Neural cell (in vitro differentiated cells): ENCODE measurements around the gene ITPA. TPM values are rescaled to one million over a fixed set of nuclear protein-coding genes. Genes with fewer than 3 reads are reported as not detected.
"Not testable (repeated sequence)": the region's sequence is repeated elsewhere in the genome, so short reads cannot be mapped to it uniquely, and the experiment has no call there.

ENCODE experiments used
- H2AFZ ChIP-seq: fragments of 200-600, 300-800 bp; sonication (generic), shearing (Covaris generic); 2 replicates; pipeline ENCODE4 v1.6.0; 2014; ENCODE audit warnings: low read depth, mild to moderate bottlenecking, antibody characterized with exemption, low read length, moderate library complexity
- H3F3A ChIP-seq: fragments of 200-600 bp; shearing (Covaris generic); 2 replicates; pipeline ENCODE4 v1.6.1; 2016; ENCODE audit warnings: mild to moderate bottlenecking, moderate library complexity, mixed read lengths, antibody characterized with exemption, low read length; ENCODE audit not compliant: insufficient read depth, poor library complexity, severe bottlenecking
- H3K27ac ChIP-seq: fragments of 200-600, 300-800 bp; sonication (generic), shearing (Covaris generic); 2 replicates; pipeline ENCODE4 v1.5.1; 2014; ENCODE audit warnings: mild to moderate bottlenecking, low read length, moderate library complexity
- H3K27me3 ChIP-seq: fragments of 300-800, 200-600 bp; sonication (generic), shearing (Covaris generic); 2 replicates; pipeline ENCODE4 v1.6.0; 2014; ENCODE audit warnings: mild to moderate bottlenecking, low read depth, low read length, moderate library complexity; ENCODE audit not compliant: insufficient read depth
- H3K36me3 ChIP-seq: fragments of 300-800, 200-600 bp; sonication (generic), shearing (Covaris generic); 2 replicates; pipeline ENCODE4 v1.5.1; 2014; ENCODE audit warnings: mild to moderate bottlenecking, antibody characterized with exemption, low read length, moderate library complexity; ENCODE audit not compliant: insufficient read depth
- H3K4me2 ChIP-seq: fragments of 300-800, 200-600 bp; sonication (generic), shearing (Covaris generic); 2 replicates; pipeline ENCODE4 v1.6.0; 2014; ENCODE audit warnings: mild to moderate bottlenecking, low read length
- H3K4me3 ChIP-seq: fragments of 300-800, 200-600 bp; sonication (generic), shearing (Covaris generic); 2 replicates; pipeline ENCODE4 v1.5.1; 2014; ENCODE audit warnings: mild to moderate bottlenecking, low read length, moderate library complexity
- H3K79me2 ChIP-seq: fragments of 200-600 bp; shearing (Covaris generic); replicated peaks from 2 replicates; pipeline ENCODE4 v1.6.0; 2014; ENCODE audit warnings: mild to moderate bottlenecking, low read length, moderate library complexity; ENCODE audit not compliant: insufficient read depth
- H3K9ac ChIP-seq: fragments of 300-800, 200-600 bp; sonication (generic), shearing (Covaris generic); 2 replicates; pipeline ENCODE4 v1.6.1; 2016; ENCODE audit warnings: mild to moderate bottlenecking, low read length, mixed read lengths
- H3K9me2 ChIP-seq: fragments of 200-600 bp; shearing (Covaris generic); 2 replicates; pipeline ENCODE4 v1.6.1; 2016; ENCODE audit warnings: mild to moderate bottlenecking, low read length, mixed read lengths; ENCODE audit not compliant: insufficient read depth
- H3K9me3 ChIP-seq: fragments of 200-600, 300-800 bp; sonication (generic), shearing (Covaris generic); 2 replicates; pipeline ENCODE4 v1.6.1; 2016; ENCODE audit warnings: mild to moderate bottlenecking, mixed run types, low read length, moderate library complexity, mixed read lengths
- H4K20me1 ChIP-seq: fragments of 200-600 bp; shearing (Covaris generic); 2 replicates; pipeline ENCODE4 v1.6.1; 2016; ENCODE audit warnings: mild to moderate bottlenecking, mixed run types; ENCODE audit not compliant: insufficient read depth
- EZH2 ChIP-seq: fragments of 200-600, 300-800 bp; shearing (Covaris generic), sonication (generic); IDR thresholded peaks from 2 replicates; pipeline ENCODE4 v1.6.1; 2014; ENCODE audit warnings: antibody characterized with exemption, low read length, borderline replicate concordance, mild to moderate bottlenecking; ENCODE audit not compliant: insufficient read depth, poor library complexity, severe bottlenecking
- POLR2AphosphoS5 ChIP-seq: IDR thresholded peaks from 2 replicates; pipeline ENCODE4 v1.6.1; 2012
- SMC3 ChIP-seq: fragments of 450-650 bp; conservative IDR thresholded peaks from 2 replicates; pipeline ENCODE4 v1.6.1; 2014; ENCODE audit warnings: antibody characterized with exemption, mild to moderate bottlenecking, moderate library complexity; ENCODE audit not compliant: poor library complexity
- TAF1 ChIP-seq: IDR thresholded peaks from 2 replicates; pipeline ENCODE4 v1.6.1; 2012; ENCODE audit warnings: low read depth
- polyA plus RNA-seq: library from polyadenylated mRNA; depleted of rRNA; stranded (reverse); fragments of >200 nt; gene quantifications from 2 replicates; pipeline ENCODE4 v1.2.3, GENCODE V29; 2014
- TF ChIP-seq, protein P1 (sequence below): fragments of 450-650 bp; IDR thresholded peaks from 2 replicates; pipeline ENCODE4 v1.5.1; 2014; ENCODE audit warnings: antibody characterized with exemption, mild to moderate bottlenecking, moderate library complexity; ENCODE audit not compliant: poor library complexity, severe bottlenecking

ITPA gene
- polyA plus RNA-seq, 1 donor from 2014 or later = 87.1 TPM

- Histone ChIP-seq H2AFZ (no peak overlapping the region), H3F3A (no peaks in the 10 kb centered on the region), H3K9me3 (no peaks in the 10 kb centered on the region), H3K4me2 (peak overlapping the region; percentile 84), H3K4me3 (peak overlapping the region; percentile 98), H3K27ac (no peak overlapping the region), H3K9me2 (no peaks in the 10 kb centered on the region), H3K27me3 (no peaks in the 10 kb centered on the region), H3K79me2 (peaks cover 10% of the 10 kb centered on the region), H4K20me1 (no peaks in the 10 kb centered on the region), H3K9ac (peak overlapping the region; percentile 79), H3K36me3 (no peaks in the 10 kb centered on the region)
- TF ChIP-seq, protein P1, sequence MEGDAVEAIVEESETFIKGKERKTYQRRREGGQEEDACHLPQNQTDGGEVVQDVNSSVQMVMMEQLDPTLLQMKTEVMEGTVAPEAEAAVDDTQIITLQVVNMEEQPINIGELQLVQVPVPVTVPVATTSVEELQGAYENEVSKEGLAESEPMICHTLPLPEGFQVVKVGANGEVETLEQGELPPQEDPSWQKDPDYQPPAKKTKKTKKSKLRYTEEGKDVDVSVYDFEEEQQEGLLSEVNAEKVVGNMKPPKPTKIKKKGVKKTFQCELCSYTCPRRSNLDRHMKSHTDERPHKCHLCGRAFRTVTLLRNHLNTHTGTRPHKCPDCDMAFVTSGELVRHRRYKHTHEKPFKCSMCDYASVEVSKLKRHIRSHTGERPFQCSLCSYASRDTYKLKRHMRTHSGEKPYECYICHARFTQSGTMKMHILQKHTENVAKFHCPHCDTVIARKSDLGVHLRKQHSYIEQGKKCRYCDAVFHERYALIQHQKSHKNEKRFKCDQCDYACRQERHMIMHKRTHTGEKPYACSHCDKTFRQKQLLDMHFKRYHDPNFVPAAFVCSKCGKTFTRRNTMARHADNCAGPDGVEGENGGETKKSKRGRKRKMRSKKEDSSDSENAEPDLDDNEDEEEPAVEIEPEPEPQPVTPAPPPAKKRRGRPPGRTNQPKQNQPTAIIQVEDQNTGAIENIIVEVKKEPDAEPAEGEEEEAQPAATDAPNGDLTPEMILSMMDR = no peak
- TF ChIP-seq TAF1 (no peak), EZH2 (no peak)
These were observed 1.0 kb downstream of the ITPA start for GRCh38 chr20:3210346-3210745.

- Histone ChIP-seq H2AFZ (no peak overlapping the region), H4K20me1 (no peaks in the 10 kb centered on the region), H3K27ac (no peak overlapping the region), H3K79me2 (peaks cover 10% of the 10 kb centered on the region), H3K9me3 (no peaks in the 10 kb centered on the region), H3K9ac (no peak overlapping the region), H3K27me3 (no peaks in the 10 kb centered on the region), H3K36me3 (no peaks in the 10 kb centered on the region), H3K9me2 (no peaks in the 10 kb centered on the region), H3F3A (no peaks in the 10 kb centered on the region), H3K4me3 (no peak overlapping the region), H3K4me2 (no peak overlapping the region)
- TF ChIP-seq POLR2AphosphoS5 = no peak
These were observed 3.9 kb downstream of the ITPA start for GRCh38 chr20:3213226-3213625.

DNA sequence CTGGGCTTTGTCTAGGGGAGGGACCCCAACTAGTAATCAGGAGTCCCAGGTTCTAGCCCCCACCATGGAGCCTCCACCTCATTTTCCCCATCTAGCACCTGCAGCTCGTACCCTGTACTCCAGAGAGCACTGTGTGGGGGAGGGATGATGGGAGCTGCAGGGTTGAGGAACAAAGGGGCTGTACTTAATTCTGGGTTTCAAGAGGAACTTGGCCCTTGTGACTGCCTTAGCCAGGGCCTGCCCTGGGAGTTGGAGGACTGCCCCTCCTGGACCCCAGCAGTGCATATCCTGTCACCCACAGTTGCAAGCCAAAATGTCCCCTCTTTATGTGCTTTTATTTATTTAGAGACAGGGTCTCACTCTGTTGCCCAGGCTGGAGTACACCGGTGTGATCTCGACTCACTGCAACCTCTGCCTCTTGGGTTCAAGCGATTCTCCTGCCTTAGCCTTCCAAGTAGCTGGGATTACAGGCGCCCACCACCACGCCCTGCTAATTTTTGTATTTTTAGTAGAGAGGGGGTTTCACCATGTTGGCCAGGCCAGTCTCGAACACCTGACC is 6.1 kb downstream of the ITPA start:
- not testable (repeated sequence) for H3K36me3 ChIP-seq, H3K9me2 ChIP-seq

DNA sequence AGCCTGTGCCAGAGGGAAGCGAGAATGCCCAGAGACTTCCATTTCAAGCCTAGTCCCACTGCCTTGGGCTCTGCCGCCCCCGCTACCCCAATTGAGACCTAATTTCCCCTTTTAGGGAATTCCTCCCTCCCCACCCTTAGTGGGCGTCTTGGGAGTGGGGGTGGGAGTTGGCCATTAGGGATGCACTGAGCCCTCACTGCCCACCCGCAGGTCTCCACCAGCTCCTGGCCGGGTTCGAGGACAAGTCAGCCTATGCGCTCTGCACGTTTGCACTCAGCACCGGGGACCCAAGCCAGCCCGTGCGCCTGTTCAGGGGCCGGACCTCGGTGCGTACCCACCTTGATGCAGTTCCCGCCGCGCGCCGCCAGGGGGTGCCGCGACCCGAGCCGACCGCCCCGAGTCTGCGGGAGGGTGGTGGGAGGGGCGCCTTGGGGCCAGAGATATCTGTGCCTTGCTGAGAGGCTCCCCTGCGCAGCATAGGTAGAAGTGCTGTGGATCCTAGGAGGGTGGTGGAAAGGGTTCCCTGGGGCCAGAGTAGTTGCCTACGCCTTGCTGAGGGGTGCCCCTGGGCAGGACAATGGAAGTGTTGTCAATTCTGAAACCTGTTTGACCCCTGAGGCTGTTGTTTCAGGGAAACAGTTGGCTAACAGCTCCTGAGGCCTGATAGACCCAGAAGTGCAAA is 9.2 kb downstream of the ITPA start:
- no peak for TF ChIP-seq EZH2
- TF ChIP-seq SMC3 = peak; percentile 34
- TF ChIP-seq, protein P1 = peak; percentile 56
- Histone ChIP-seq H3K4me2 (no peak overlapping the region), H2AFZ (no peak overlapping the region), H3K36me3 (no peaks in the 10 kb centered on the region), H3K27me3 (no peaks in the 10 kb centered on the region), H3K4me3 (no peak overlapping the region), H4K20me1 (no peaks in the 10 kb centered on the region), H3K9me2 (no peaks in the 10 kb centered on the region), H3K9ac (no peak overlapping the region), H3K9me3 (no peaks in the 10 kb centered on the region), H3K27ac (no peak overlapping the region), H3K79me2 (no peaks in the 10 kb centered on the region), H3F3A (no peaks in the 10 kb centered on the region)

More for the DNA sequence above, 6.1 kb downstream of the ITPA start:
- not testable (repeated sequence) for H3F3A ChIP-seq, H3K4me3 ChIP-seq, H4K20me1 ChIP-seq, H3K27me3 ChIP-seq, H2AFZ ChIP-seq, H3K79me2 ChIP-seq, H3K4me2 ChIP-seq, H3K9me3 ChIP-seq, H3K9ac ChIP-seq, H3K27ac ChIP-seq
